Measurements from ENCODE around the gene ST6GALNAC5.
"Not testable (repeated sequence)": the region's sequence is repeated elsewhere in the genome, so short reads cannot be mapped to it uniquely, and the experiment has no call there.

Gene ST6GALNAC5

DNA sequence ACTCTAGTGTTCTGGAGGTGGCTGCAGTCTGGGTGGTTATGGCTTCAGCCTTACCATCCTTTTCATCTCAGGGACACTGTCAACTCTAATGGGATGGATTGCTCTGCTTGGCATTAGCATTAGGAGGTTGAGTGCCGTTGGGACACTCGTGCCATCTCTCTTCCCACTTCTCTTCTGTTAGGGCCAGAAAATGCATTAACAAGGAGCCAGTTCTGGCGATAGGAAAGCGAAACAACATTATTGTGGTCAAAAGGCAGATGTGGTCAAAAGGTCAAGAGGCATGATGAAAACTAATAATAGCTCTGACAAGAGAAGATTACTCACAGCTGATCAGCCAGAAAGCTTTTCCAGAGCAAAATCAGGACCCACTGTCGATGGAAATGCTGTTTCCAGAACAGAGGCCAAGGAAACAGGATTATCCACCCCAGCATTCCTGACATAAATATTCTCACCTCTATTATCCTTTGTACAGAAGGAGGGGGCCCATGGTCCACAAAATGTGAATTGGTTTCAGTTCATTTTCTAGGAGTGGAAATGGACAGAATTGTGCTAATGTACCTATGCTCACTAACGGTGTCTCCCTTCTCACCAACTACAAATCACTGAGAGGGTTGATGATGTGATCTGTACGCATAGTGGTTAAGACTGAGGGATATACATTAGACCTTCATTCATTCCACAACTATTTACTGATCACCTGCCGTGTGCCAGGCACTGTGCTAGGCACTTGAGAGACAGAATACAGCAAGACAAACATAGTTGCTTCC lies 72.0 kb downstream of the ST6GALNAC5 start:
- no peak for DNase-seq

DNA sequence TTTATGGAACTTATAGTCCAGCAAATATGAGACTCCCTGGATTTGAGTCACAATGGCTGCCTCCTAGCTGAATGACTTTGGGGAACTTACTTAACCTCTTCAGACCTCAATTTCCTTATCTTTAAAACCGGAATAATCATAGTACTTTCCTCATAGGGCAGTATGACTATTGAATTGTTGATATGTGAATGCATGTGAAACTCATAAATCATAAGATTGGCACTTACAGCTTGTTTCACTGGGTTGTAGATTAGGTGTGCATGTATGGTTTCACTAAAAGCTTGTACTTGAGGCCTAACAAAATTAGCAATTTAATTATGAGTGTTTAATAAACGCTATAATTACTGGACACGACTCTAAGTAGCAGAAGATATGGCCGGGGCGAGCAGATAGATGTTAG lies 72.5 kb downstream of the ST6GALNAC5 start:
- no peak for DNase-seq

DNA sequence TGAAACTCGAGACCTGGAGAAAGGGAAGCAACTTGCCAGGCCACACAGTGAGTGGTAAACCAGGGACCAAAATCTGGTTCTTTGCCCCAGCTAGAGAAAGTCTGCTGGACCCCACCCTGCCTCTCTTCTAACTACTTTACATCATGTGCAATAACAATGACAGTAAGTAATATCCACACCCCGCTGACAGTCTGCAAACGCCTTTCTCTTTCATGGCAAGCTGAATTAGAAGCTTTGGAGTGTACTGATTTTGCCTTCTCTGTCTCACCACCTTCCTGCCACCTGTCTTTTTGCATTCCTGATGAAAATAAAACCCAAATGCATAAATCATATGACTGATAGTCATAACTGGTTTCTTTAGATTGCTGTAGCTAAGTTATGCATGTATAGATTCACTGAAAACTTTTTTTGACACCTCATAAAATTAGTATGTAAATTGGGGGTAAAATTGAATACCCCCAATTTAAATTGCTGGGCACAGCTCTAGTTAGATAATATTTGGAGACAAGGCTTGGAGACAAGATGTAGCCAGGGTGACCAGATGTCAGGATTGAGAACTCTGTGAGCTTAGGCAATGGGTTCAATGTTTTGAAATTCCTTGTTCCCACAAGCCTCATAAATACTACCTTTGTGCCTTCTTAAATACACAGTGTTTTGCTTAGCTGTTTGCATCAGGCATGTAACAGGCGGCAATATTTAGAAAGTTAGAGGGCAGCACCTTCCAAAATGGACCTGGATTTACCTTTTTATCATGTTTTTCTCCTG lies 73.5 kb downstream of the ST6GALNAC5 start:
- DNase-seq: no peak

DNA sequence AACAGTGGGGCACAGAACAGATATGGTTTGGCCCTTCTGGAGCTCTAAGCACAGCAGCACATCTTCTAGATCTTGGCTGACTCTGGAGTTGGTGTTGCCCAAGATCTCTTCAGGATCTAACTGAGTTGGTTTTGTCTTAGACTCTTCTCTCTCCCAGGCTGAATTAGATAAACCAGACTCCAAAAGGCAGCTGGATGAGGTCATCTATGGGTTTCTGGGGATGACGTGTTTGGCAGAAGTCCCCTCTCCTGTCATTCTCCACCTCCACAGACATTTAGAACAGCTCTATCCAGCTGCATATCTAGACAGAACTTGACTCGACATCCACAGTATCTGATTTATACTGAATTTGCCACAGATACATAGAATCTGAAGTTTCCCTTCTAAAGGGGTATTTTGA lies 75.3 kb downstream of the ST6GALNAC5 start:
- no peak for DNase-seq

DNA sequence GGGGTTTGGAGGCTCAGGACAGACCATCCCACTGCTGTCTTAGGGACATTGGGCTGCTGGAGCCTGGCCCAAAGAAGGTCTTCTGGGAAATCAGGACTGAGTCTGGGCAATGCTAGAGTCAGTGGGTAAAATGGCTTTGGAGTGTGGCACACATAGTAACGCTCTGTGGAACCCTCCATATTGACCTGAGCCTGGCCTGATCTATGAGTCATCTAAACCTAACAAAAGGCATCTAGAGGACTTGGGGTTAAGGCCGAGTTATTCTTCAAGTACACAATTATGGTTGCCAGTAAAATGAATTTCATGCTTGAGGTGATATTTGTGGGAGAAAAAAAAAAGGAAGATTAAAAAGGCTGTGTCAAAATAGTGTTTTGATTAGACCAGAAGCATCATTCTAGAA lies 77.7 kb downstream of the ST6GALNAC5 start:
- DNase-seq: no peak

DNA sequence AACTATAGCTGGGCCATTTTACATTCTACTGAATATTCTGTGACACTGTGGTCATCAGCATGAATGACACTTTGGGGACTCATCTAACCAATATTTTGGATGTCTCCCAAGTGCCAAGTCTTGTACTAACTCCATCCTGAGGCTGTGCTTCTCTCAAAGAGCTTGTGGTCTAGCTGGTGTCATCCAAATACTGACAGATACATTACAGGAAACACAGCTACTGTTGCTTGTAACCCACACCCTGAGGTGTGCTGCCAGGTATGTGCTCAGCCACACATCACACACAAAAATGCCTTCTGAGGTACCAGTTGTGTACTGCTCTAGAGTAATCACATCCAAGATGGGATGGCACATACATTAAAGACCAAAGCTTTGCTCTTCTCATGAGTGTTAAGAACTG lies 81.6 kb downstream of the ST6GALNAC5 start:
- no peak for DNase-seq

DNA sequence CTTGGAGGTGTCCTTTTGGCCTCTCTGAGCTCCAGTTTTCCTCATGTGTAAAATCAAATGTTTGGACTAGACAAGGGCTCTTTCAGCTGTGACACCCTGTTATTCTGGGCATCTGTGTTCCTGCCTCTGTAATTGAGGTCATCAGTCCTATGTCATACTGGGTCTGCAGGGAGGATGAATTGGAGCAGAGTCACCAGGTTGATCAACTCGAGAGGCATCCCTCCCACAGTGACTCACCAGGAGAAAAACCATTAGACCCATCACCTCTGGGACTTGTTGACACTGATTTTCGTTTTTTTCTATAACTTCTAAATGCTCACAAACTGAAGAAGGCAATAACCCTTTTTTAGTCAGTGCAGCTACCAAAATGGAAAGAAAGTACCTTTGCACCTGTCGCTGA lies 82.2 kb downstream of the ST6GALNAC5 start:
- DNase-seq: no peak

DNA sequence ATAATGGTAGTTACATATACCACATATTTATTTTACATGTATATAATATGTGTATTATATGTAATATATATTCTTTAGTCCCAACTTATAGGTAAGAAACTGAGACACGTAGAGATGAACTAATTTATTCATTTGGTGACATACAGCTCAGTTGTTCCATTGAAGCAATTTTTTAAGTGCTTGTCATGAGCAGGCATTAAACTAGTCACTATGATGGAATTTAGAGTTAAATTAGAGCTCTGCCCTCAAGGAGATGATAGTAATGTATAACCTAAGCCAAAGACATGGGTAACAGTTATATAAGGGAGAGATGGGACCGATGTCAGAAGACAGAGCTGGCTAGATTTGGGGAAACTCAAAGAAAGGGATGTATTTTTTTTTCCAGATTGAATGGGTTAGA lies 83.0 kb downstream of the ST6GALNAC5 start:
- DNase-seq: no peak

DNA sequence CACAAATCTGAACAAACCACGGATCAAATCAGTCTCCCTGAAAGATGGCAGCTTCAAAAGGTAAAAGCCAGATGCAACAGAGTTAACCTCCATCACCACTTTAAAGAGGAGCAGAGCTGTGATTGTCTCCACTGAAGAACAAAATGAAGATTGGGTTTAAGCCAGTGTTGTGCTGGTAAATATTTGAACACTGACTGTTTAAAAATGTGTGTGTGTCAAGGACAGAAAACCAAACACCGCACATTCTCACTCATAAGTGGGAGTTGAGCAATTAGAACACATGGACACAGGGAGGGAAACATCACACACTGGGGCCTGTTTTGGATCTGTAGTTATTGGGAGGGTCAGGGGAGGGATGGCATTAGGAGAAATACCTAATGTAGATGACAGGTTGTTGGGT lies 83.9 kb downstream of the ST6GALNAC5 start:
- no peak for DNase-seq

DNA sequence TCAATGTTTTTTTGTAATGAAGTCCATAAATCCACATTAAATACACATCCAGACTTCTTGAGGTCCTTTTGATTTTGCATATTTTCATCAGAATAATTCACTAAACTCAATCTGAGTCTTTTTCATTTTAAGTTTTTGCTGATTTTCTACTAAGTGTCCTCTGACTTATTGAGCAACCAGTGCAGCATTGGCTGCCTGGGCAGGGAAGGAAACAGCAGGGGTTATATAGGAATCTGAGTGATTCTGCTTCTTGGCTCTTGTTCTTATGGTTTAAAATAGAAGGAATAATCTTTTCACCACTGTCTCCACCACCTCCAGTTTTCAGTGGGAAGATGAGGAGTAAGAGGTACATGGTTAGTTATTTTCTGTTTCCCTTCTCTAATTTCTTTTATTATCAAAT lies 88.4 kb downstream of the ST6GALNAC5 start:
- no peak for DNase-seq

DNA sequence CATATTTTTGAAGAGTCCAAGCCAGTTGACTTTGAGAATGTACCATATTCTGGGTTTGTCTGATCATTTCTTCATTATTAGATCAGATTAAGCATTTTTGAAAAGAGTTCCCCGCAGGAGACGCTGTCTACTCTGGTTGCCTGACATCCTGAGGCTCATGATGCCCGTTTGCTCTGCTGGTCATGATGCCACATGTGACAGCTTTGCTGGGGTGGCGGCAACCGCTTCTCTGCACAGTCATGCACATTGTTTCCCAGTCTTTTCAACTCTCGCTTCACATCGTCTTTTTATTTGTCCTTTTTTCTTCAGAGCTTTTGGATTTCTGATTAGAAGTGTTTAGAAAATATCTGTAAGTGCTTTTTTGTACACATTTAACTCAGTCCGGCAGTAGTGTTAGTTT lies 90.7 kb downstream of the ST6GALNAC5 start:
- no peak for DNase-seq

DNA sequence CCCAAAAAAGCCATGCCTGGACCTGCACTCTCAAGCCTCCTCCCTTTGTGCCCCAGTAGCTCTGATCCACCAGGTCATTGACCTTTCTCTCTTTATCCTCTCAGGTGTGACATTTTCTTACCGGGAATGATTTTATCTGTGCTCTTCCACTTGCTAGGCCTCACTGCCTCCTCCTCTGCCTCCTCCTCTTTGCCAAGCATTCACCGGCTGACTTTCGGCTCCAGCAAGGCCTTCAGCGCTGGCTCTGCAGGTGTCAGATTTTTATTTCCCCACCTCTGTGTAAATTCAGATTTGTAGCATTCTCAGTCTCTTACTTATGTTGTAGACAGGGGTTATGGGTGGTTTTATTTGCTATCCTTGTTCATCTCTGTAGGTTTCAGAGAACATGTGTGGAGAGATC lies 91.5 kb downstream of the ST6GALNAC5 start:
- no peak for DNase-seq

DNA sequence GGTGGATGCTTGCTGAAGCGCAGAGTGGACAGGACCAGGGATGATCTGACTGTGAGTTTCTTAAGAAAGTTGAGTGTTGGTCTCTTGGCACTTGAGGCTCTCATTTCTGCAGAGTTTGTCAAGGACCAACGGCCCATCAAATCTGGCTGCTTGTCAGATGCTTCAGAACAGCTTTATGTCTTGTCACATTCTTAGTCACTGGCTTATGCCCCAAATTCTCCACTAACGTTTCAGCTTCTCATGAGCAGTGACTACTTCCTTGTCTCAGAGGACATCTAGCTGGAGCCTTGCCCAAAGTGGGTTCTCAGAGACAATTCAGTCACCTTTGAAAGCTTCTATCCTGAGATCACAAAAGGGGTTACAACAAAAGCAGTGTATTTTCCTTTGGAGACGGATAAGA lies 92.3 kb downstream of the ST6GALNAC5 start:
- no peak for DNase-seq

DNA sequence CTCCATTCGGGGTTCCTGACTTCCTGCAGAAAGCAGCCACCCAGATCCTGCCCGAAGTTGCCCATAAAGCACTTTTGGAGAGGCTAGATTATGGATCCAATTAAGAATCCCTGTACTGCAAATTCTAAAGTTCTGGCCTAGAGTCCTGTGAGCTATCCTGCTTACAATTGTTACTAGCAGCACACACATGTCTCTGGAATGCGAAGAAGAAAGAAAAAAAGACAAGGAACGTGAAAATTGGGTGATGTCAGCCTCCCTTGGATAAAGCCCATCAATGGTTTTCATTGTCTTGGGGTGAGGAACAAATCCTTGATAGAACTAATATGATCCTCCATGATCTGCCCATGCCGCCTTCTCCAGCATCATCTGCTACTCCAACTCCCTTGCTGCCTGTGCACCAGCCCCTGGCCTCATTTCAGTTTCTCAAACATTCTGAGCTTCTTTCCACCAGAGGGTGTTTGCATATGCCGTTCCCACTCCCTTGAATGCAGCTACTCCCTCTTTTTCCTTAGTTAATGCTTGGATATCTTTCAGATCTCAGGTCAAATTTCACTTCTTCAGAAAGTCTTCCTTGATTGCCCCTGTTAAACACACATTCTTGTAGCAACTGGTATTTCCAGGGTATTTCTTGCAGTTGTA lies 94.0 kb downstream of the ST6GALNAC5 start:
- no peak for DNase-seq

DNA sequence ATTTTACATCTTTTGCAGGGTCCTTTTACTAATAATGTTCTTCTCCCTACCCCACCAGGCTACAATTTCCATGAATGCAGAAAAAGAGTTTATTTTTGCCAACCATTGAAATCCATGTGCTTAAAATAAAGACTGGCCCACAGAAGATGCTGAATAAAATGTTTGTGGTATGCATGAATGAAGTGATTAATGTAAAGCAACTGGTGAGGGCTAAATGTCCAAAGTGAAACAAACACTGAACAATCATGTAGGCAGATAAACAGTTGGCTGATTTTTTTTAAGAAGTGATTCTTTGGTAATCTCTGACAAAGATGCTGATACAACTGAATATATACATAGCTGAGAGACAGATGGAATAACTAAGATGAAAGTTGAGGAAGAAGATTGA lies 94.5 kb downstream of the ST6GALNAC5 start:
- DNase-seq: no peak

DNA sequence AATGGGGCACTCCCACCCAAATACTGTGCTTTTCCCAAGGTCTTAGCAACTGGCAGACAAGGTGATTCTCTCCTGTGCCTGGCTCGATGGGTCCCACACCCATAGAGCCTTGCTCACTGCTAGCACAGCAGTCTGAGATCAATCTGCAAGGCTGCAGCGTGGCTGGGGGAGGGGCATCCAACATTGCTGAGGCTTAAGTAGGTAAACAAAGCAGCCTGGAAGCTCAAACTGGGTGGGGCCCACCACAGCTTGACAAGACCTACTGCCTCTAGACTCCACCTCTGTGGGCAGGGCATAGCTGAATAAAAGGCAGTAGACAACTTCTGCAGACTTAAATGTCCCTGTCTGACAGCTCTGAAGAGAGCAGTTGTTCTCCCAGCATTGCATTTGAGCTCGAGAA lies 114.0 kb downstream of the ST6GALNAC5 start:
- not testable (repeated sequence) for DNase-seq

DNA sequence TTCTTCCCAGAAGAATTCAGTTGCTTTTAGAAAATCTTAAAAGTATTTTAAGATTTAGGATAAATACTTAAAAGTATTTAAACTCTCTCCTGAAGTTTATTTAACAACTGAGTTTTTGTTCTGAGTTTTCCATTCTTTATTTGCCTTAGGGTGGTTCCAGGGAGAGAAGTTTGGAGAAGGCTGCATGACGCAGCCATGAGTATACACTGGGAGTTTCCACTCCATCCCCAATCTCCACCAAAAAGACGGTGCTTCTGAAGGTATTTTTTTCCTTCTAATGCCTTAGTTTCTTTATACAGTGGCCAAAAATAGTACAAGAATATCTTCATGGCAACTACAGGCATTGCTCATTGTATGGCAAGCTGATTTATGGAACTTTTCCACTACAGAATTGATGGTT lies 122.7 kb downstream of the ST6GALNAC5 start:
- no peak for DNase-seq

DNA sequence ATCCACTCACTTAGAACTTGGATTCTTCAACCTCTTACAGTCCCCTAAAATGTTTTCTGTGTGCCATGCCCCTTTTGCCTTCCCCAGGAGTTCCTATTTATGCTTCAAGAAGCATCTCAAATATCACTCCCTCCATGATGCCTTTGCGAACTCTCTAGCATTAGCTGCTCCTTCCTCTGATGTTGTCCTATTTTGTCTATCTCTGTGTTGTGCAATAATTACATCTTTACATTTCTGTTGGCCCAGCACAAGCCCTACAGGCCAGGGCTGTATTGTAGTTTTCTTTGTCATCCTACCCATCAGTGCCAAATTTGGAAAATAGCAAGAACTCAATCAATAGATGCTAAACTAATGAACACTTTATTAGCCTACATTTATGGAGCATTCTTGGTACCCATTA lies 125.8 kb downstream of the ST6GALNAC5 start:
- DNase-seq: no peak

DNA sequence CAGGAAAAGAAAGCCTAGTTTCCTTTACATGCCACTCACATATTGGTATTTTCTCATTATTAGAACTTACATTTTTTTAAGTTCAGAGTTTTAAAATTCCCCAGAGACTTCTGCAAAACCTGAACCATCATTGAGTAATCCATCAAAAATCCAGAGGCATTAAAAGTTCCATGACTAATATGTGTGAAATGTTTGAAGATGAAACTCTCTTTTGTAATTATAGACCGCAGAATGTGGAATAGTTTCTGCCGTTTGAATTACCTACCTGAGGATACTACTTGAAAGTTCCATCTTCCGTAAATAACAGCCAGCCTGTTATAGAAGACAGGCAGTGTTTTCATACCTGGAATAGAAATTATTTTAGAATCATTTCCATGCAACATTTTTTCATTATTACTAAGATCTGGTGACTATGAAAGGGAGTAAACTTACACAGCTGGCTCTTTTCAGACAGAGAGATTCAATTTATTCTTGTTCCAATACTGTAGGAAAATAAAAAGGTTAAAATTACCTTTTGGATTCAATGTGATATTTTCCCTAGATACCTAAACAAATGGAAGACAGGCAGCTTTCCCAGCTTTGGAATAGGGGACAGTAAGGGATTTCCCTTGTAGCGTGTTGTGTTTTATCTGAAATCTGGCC lies 131.4 kb downstream of the ST6GALNAC5 start:
- DNase-seq: no peak

DNA sequence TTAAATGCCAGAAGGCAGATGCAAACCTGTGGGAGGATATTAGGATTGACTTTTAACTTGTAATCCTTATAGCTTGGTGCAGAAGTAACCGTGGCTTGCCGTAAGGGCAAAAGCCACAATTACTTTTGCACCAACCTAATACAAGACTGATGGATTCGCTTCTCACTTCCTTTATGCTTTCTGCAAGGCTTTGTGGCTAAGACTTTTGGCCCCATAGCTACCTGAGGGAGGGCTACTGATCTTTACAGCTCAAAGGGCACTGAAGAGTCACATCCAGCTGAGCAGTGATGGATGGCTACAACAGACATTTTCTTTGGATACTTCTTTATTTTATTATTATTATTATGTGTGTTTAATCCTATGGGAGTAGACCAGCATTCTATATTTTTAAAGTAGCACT lies 140.4 kb downstream of the ST6GALNAC5 start:
- no peak for DNase-seq

DNA sequence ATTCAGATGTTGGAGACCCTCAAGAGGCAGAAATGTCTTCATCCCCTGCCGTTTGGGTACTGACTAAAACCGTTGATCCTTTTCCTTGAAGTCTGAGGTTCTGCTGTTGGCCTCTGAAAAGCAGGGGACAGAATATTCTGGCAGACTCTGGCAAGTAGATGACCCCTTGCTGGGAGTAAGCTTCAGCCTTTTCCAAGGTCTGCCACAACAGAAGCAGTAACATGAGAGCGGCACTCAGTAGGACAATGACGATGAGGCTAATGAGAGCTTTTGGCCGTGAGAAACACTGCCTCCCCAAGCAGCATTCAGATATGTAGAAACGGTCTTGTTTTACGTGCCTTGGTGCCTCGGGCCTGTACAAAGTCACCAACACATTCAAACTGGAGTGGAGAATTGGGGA lies 143.7 kb downstream of the ST6GALNAC5 start:
- DNase-seq: no peak

DNA sequence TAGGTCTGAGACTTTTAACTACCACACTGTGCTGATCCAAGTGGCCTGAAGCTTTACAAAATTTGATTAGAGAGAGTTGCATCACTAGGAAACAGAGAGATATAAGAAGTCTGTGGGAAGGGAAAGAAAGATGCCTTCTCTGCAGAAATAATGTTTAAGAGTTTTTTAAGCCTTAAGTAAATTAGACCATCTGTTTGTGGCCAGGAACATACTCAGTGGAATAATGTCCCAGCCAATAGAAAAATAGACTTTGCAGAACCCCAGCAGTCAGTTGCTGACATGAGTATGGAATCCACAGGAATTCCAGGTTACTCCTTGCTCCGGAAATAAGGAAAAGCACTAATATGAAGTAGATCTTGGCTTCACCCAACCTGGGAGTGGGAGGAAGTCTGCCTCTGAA lies 144.8 kb downstream of the ST6GALNAC5 start:
- no peak for DNase-seq

DNA sequence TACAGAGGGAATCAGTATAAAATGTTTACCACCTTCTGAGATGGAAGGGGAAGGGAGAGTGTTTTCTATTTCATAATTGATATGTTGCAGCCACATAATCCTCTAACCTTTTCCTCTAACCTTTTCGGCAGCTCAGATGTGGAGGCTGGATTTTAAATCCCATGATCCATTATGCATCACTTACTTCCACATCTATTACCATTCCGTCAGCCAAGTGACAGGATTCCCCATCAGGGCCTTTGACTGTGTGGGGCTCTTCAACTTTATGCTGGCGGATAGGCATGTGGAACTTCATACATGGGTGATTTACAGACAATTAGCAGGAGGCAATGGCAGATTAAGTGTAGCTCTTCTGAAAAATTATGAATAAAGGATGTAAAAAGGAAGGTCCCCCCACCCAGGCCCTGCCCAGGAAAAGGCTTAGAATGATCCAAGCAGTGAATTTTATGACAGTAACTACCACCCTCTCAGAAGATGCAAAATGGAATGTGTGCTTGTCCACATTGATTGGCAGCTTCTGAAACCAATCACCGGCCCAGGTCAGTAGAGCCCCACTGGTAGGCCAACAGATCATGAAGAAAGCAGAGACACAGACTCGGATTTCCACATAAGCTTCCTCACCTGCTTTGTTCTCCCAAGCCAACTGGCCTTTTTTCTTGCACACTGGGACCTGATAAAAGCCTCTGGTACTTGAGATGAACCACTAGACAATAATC lies 147.0 kb downstream of the ST6GALNAC5 start:
- no peak for DNase-seq
